A549 (cell line): Measurements from ENCODE around the gene FHAD1. TPM values are rescaled to one million over a fixed set of nuclear protein-coding genes. Genes with fewer than 3 reads are reported as not detected.

Source experiments
- ATAC-seq, 2 experiments: fragments of 200-7000 bp in 1 of 2; fragments of >200 bp in 1 of 2; cut with Nextera tagmentation in 1 of 2; cut with Tn5 transposase in 1 of 2; 3 replicates each; pipeline versions ENCODE4 v1.8.0 to v1.9.1; 2018 to 2020; ENCODE audit warnings: mild to moderate bottlenecking in 1 of 2, moderate library complexity in 1 of 2
- CTCF ChIA-PET: fragments of 300-600 bp; sonication (Branson Sonifier 250); formaldehyde crosslinking; extraction: SDS; loops from one replicate; lab custom pipeline; 2021; ENCODE audit warnings: antibody characterized with exemption, inconsistent platforms; lab: Yijun Ruan, JAX
- POLR2A ChIA-PET: fragments of 350-600 bp; formaldehyde crosslinking; extraction: SDS; loops from one replicate; lab custom pipeline; 2021; ENCODE audit warnings: antibody characterized with exemption, inconsistent platforms; lab: Yijun Ruan, JAX
- DNase-seq, 2 experiments: peaks; one replicate each; pipeline versions ENCODE4 v3.0.0 to v3.0.0-alpha.2; 2011 to 2016; ENCODE audit warnings: low read depth in 1 of 2, low spot score in 1 of 2
- FAIRE-seq: peaks from 2 replicates; lab custom pipeline; 2011; peaks lifted over from hg19 to GRCh38; lab: Jason Lieb, UNC
- H3K27ac ChIP-seq, 2 experiments: fragments of >200 bp; sonication (Bioruptor Twin); formaldehyde crosslinking; 3 replicates each; pipeline ENCODE4 v1.5.1; 2016 to 2017
- H3K4me1 ChIP-seq: fragments of >200 bp; sonication (Bioruptor Twin); formaldehyde crosslinking; 3 replicates; pipeline ENCODE4 v1.6.1; 2016
- H3K4me2 ChIP-seq: fragments of >200 bp; sonication (Bioruptor Twin); formaldehyde crosslinking; 3 replicates; pipeline ENCODE4 v1.6.1; 2016
- H3K4me3 ChIP-seq: fragments of >200 bp; sonication (Bioruptor Twin); formaldehyde crosslinking; 3 replicates; pipeline ENCODE4 v1.5.1; 2016
- H3K9me3 ChIP-seq: fragments of >200 bp; sonication (Bioruptor Twin); formaldehyde crosslinking; 3 replicates; pipeline ENCODE4 v1.6.1; 2016
- CBX2 ChIP-seq: fragments of 200-600 bp; sonication (generic); IDR thresholded peaks from 2 replicates; pipeline ENCODE4 v1.6.1; 2016; ENCODE audit warnings: low read depth, mild to moderate bottlenecking, borderline replicate concordance
- CBX8 ChIP-seq: fragments of 200-600 bp; sonication (generic); IDR thresholded peaks from 2 replicates; pipeline ENCODE4 v1.6.1; 2016
- CHD2 ChIP-seq: fragments of 150-350 bp; IDR thresholded peaks from 2 replicates; pipeline ENCODE4 v1.6.1; 2014; ENCODE audit warnings: low read length; ENCODE audit not compliant: partially characterized antibody
- CHD4 ChIP-seq: fragments of 200-600 bp; sonication (generic); IDR thresholded peaks from 2 replicates; pipeline ENCODE4 v1.6.1; 2016; ENCODE audit warnings: antibody characterized with exemption, mild to moderate bottlenecking, borderline replicate concordance
- EHF ChIP-seq: fragments of 250-450 bp; sonication (Bioruptor Pico); IDR thresholded peaks from 2 replicates; pipeline ENCODE4 v1.5.0; 2020; ENCODE audit warnings: mild to moderate bottlenecking
- ESRRA ChIP-seq: fragments of 150-350 bp; IDR thresholded peaks from 2 replicates; pipeline ENCODE4 v1.6.1; 2014; ENCODE audit warnings: mild to moderate bottlenecking, low read length, borderline replicate concordance
- HDAC2 ChIP-seq: fragments of 200-600 bp; sonication (generic); IDR thresholded peaks from 2 replicates; pipeline ENCODE4 v1.6.1; 2016
- HOXB13 ChIP-seq: fragments of 250-450 bp; sonication (Bioruptor Pico); IDR thresholded peaks from 2 replicates; pipeline ENCODE4 v1.5.0; 2020; ENCODE audit warnings: low read depth, mild to moderate bottlenecking, moderate library complexity
- JUN ChIP-seq, 2 experiments: fragments of >200 bp; sonication (Bioruptor Twin); formaldehyde crosslinking; IDR thresholded peaks; 2 replicates in 1 of 2; 3 replicates in 1 of 2; pipeline ENCODE4 v1.6.1; 2016 to 2017
- JUNB ChIP-seq: fragments of >200 bp; sonication (Bioruptor Twin); formaldehyde crosslinking; IDR thresholded peaks from 2 replicates; pipeline ENCODE4 v1.6.1; 2016
- KDM1A ChIP-seq: fragments of 200-600 bp; sonication (generic); IDR thresholded peaks from 2 replicates; pipeline ENCODE4 v1.6.1; 2016; ENCODE audit warnings: low read depth, mild to moderate bottlenecking
- MAFK ChIP-seq: fragments of 450-650 bp; IDR thresholded peaks from 2 replicates; pipeline ENCODE4 v1.6.1; 2014; ENCODE audit not compliant: partially characterized antibody
- MAZ ChIP-seq: fragments of 150-350 bp; IDR thresholded peaks from 2 replicates; pipeline ENCODE4 v1.6.1; 2014; ENCODE audit warnings: antibody characterized with exemption, low read depth, low read length, borderline replicate concordance
- MYC ChIP-seq: IDR thresholded peaks from 2 replicates; pipeline ENCODE4 v1.6.1; 2012; ENCODE audit warnings: mild to moderate bottlenecking, inconsistent platforms, low read length, improper control_type of control experiment, borderline replicate concordance
- NFE2L2 ChIP-seq: fragments of 150-350 bp; conservative IDR thresholded peaks from 2 replicates; pipeline ENCODE4 v1.6.1; 2014; ENCODE audit warnings: low read length
- NPAS2 ChIP-seq: fragments of 250-450 bp; sonication (Bioruptor Pico); IDR thresholded peaks from 2 replicates; pipeline ENCODE4 v1.8.0; 2022; ENCODE audit warnings: mild to moderate bottlenecking, moderate library complexity, borderline replicate concordance
- POLR2A ChIP-seq: IDR thresholded peaks from 2 replicates; pipeline ENCODE4 v1.6.1; 2012; ENCODE audit warnings: mild to moderate bottlenecking, low read length
- SMC3 ChIP-seq: fragments of >200 bp; sonication (Bioruptor Twin); formaldehyde crosslinking; IDR thresholded peaks from 3 replicates; pipeline ENCODE4 v1.6.1; 2018; ENCODE audit warnings: inconsistent platforms
- TFCP2L1 ChIP-seq: fragments of 250-450 bp; sonication (Bioruptor Pico); IDR thresholded peaks from 2 replicates; pipeline ENCODE4 v1.5.0; 2021; ENCODE audit warnings: mild to moderate bottlenecking
- ZNF302 ChIP-seq: fragments of 250-450 bp; sonication (Bioruptor Pico); IDR thresholded peaks from 2 replicates; pipeline ENCODE4 v1.9.0; 2021; ENCODE audit warnings: inconsistent platforms, mild to moderate bottlenecking, moderate library complexity
- ZSCAN20 ChIP-seq: fragments of 250-450 bp; sonication (Bioruptor Pico); IDR thresholded peaks from 2 replicates; pipeline ENCODE4 v1.8.0; 2022; ENCODE audit warnings: mild to moderate bottlenecking, moderate library complexity
- WGBS: methylation state at CpG from one replicate; pipeline ENCODE4 v1.1.6; 2017; ENCODE audit errors: missing lambda C conversion rate; 5-methylcytosine and 5-hydroxymethylcytosine counted together
- polyA plus RNA-seq, 4 experiments: library from polyadenylated mRNA; depleted of rRNA in 3 of 4; stranded (reverse); fragments of >200 nt; fragmentation: RNase III in 1 of 4; extraction: RNeasy Plus Mini Kit Qiagen cat#74134 plus additional on column Dnase treatment in 1 of 4; gene quantifications; 2 replicates in 3 of 4; 3 replicates in 1 of 4; pipeline ENCODE4 v1.2.3, GENCODE V29; 2011 to 2017
- TF ChIP-seq, protein P1 (sequence below): fragments of 250-450 bp; sonication (Bioruptor Pico); IDR thresholded peaks from 2 replicates; pipeline ENCODE4 v1.5.0; 2020; ENCODE audit warnings: low read depth, mild to moderate bottlenecking, moderate library complexity
- TF ChIP-seq, protein P2 (sequence below): fragments of >200 bp; sonication (Bioruptor Twin); formaldehyde crosslinking; IDR thresholded peaks from 3 replicates; pipeline ENCODE4 v1.5.1; 2016
- TF ChIP-seq, protein P3 (sequence below): fragments of >200 bp; sonication (Bioruptor Twin); formaldehyde crosslinking; IDR thresholded peaks from 2 replicates; pipeline ENCODE4 v1.6.1; 2016
- TF ChIP-seq, protein P4 (sequence below): IDR thresholded peaks from 2 replicates; pipeline ENCODE4 v1.6.1; 2012

FHAD1 gene
- polyA plus RNA-seq, 2 of the 4 experiments (the other 2 are of a cell fraction), result 0.31 to 0.32 TPM

DNA sequence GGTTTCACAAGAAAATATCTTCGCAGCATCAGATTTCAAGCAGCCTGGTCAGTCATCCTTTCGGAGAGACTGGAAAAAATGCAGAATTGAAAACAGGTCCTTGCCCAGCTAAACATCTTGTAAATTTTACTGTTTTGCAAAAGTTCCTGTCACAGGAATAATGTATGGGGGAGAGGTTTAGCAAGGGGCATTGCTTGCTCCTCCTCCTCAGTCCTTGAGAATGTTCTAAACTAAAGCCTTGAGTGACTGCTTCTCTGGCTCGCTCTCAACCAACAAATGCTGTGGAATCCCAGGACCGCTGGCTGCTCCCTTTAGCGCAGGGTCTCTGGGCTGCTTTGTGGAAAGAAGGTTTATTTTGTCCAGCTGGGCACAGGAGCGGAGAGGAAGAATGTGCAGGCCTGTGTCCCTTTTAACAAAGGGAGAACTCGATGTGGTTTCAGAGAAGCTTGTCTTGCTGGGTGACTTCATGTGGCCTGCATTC is 33.6 kb upstream of the FHAD1 start:
- CTCF ChIA-PET, result interaction anchor here (0.6 to 1.5 kb wide), 6 partner anchors 9 to 218 kb away, joined by 3 to 6 read pairs (median 3); no protein-coding TSS in a partner anchor
- H3K4me1 ChIP-seq, result peaks cover 17% of the 10 kb centered on the region; the same call in 2 of the 3 replicates
- TF ChIP-seq, protein P1, sequence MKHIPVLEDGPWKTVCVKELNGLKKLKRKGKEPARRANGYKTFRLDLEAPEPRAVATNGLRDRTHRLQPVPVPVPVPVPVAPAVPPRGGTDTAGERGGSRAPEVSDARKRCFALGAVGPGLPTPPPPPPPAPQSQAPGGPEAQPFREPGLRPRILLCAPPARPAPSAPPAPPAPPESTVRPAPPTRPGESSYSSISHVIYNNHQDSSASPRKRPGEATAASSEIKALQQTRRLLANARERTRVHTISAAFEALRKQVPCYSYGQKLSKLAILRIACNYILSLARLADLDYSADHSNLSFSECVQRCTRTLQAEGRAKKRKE (CRISPR knock-in tag), result no peak
- no peak for TF ChIP-seq TFCP2L1 (CRISPR knock-in tag)
- no peak for TF ChIP-seq ESRRA
- TF ChIP-seq, protein P2, sequence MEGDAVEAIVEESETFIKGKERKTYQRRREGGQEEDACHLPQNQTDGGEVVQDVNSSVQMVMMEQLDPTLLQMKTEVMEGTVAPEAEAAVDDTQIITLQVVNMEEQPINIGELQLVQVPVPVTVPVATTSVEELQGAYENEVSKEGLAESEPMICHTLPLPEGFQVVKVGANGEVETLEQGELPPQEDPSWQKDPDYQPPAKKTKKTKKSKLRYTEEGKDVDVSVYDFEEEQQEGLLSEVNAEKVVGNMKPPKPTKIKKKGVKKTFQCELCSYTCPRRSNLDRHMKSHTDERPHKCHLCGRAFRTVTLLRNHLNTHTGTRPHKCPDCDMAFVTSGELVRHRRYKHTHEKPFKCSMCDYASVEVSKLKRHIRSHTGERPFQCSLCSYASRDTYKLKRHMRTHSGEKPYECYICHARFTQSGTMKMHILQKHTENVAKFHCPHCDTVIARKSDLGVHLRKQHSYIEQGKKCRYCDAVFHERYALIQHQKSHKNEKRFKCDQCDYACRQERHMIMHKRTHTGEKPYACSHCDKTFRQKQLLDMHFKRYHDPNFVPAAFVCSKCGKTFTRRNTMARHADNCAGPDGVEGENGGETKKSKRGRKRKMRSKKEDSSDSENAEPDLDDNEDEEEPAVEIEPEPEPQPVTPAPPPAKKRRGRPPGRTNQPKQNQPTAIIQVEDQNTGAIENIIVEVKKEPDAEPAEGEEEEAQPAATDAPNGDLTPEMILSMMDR, result no peak
- no peak for TF ChIP-seq MAFK
- ATAC-seq, result no peak
- POLR2A ChIA-PET, result no interaction called here
- WGBS, result 87% methylated on average over 7 of the region's 7 CpGs
- FAIRE-seq, result no peak
- DNase-seq, result no peak
- no peaks in the 10 kb centered on the region for H3K9me3 ChIP-seq
- no peak overlapping the region for H3K4me3 ChIP-seq
- no peak overlapping the region for H3K4me2 ChIP-seq
- no peak overlapping the region for H3K27ac ChIP-seq

DNA sequence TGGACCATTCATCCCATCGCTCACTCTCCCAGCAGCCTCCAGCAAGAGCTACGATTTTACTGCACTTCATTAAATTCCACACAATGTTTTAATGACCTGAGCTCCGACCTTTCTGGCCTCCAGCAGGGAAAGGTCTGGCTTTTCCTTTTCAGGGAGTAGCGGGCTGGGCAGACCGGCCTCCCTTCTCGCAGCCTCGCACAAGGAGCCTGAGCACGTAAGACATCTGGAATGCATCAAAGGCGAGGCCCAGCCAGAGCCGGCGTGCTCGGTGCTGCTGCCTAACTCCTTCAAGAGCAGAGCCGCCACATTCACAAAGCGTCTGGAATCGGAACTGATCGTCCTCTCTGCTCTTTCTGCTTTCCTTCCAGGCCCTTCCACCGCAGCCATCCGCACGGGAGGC is 32.5 kb upstream of the FHAD1 start:
- DNase-seq (no peak), ATAC-seq (no peak), FAIRE-seq (no peak)
- ChIA-PET CTCF (interaction anchor here (0.8 to 1.5 kb wide), 5 partner anchors 9 to 77 kb away, joined by 3 to 6 read pairs (median 3); no protein-coding TSS in a partner anchor), POLR2A (no interaction called here)
- Histone ChIP-seq H3K4me1 (peaks cover 17% of the 10 kb centered on the region; the same call in 2 of the 3 replicates), H3K9me3 (no peaks in the 10 kb centered on the region), H3K27ac (no peak overlapping the region), H3K4me3 (no peak overlapping the region), H3K4me2 (no peak overlapping the region)
- WGBS, result 83% methylated on average over 16 of the region's 19 CpGs
- TF ChIP-seq KDM1A, result no peak
- TF ChIP-seq MAZ, result no peak
- TF ChIP-seq, protein P2, result no peak
- no peak for TF ChIP-seq NPAS2 (CRISPR knock-in tag)
- TF ChIP-seq ZNF302 (CRISPR knock-in tag), result no peak
- TF ChIP-seq, protein P3, sequence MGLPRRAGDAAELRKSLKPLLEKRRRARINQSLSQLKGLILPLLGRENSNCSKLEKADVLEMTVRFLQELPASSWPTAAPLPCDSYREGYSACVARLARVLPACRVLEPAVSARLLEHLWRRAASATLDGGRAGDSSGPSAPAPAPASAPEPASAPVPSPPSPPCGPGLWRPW, result no peak
- TF ChIP-seq POLR2A, result no peak

DNA sequence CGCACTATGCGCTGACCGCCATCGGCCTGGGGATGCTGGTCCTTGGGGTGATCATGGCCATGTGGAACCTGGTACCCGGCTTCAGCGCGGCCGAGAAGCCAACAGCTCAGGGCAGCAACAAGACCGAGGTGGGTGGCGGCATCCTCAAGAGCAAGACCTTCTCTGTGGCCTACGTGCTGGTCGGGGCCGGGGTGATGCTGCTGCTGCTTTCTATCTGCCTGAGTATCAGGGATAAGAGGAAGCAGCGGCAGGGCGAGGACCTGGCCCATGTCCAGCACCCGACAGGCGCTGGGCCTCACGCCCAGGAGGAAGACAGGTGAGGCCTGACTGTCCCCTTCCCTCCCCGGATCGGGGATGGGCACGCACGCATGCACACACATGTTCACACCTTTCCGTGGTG is 31.9 kb upstream of the FHAD1 start:
- no peak for FAIRE-seq
- no peak for DNase-seq
- POLR2A ChIA-PET, result no interaction called here
- Histone ChIP-seq H3K4me3 (no peak overlapping the region), H3K4me2 (no peak overlapping the region), H3K4me1 (peaks cover 16% of the 10 kb centered on the region; the same call in 2 of the 3 replicates), H3K27ac (no peak overlapping the region), H3K9me3 (no peaks in the 10 kb centered on the region)
- no peak for ATAC-seq
- 95% methylated on average over 17 of the region's 23 CpGs for WGBS
- CTCF ChIA-PET, result interaction anchor here (0.8 to 1.5 kb wide), 3 partner anchors 12 to 63 kb away, joined by 3 to 6 read pairs (median 3); no protein-coding TSS in a partner anchor
- TF ChIP-seq CHD4 (no peak), EHF (CRISPR knock-in tag) (no peak), CHD2 (no peak), SMC3 (no peak), NFE2L2 (no peak), JUN (IDR thresholded peaks at IDR 0.05) (no peak), HDAC2 (no peak), ZNF302 (CRISPR knock-in tag) (no peak), MYC (no peak), CBX8 (no peak), HOXB13 (CRISPR knock-in tag) (no peak), JUNB (no peak), ZSCAN20 (no peak), CBX2 (no peak)
- TF ChIP-seq, protein P1 (CRISPR knock-in tag), result no peak
- TF ChIP-seq, protein P4, sequence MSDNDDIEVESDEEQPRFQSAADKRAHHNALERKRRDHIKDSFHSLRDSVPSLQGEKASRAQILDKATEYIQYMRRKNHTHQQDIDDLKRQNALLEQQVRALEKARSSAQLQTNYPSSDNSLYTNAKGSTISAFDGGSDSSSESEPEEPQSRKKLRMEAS, result no peak
